SK-MEL-5 (cell line): Measurements from ENCODE around the gene YEATS2. TPM values are rescaled to one million over a fixed set of nuclear protein-coding genes. Genes with fewer than 3 reads are reported as not detected.
"Not testable (repeated sequence)": the region's sequence is repeated elsewhere in the genome, so short reads cannot be mapped to it uniquely, and the experiment has no call there.

ENCODE experiments used
- DNase-seq: peaks from one replicate; pipeline ENCODE4 v3.0.0-alpha.2; 2016; ENCODE audit warnings: low read depth, low spot score
- in situ Hi-C: cut with HindIII; loops from 2 replicates; pipeline ENCODE4 v1.10.0; 2016; ENCODE audit warnings: low sequenced_read_pairs, high pct_unique_total_duplicates, low pct_unique_long_range_greater_than_20kb
- total RNA-seq: library from RNA; depleted of rRNA; stranded (reverse); fragments of >200 nt; shearing (Covaris generic); gene quantifications from 2 replicates; pipeline ENCODE4 v1.2.3, GENCODE V29; 2014

YEATS2 gene
- total RNA-seq, 1 experiment from 2014 or later: 30.7 TPM

GRCh38 chr3:183699238-183699947 is 1.8 kb downstream of the YEATS2 start:
- no peak for DNase-seq
- in situ Hi-C loops: no loop called here

DNA sequence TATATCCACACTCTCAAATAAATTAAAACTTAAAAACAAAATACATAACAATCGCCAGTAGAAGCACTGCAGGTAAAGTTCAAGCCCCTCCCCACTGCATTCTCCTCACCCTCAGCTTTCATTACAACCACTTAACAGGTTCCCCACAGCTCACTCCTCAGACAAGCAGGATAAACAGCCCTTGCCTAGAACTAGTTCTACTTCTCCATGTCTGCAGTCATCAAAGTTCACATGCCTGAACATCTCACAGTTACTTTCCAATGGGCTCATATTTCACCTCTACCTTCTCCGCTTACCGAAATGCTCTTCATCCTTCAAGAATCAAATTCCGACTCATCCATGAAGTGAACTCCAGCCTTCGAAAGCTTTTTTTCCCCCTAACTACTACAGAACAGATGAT is 4.1 kb downstream of the YEATS2 start:
- no peak for DNase-seq
- in situ Hi-C loops: no loop called here

- DNase-seq, in situ Hi-C loops: not testable (repeated sequence)
Observed at GRCh38 chr3:183703892-183704291, 6.3 kb downstream of the YEATS2 start.

- peak; percentile 48 for DNase-seq
- in situ Hi-C loops: no loop called here
Observed at GRCh38 chr3:183710231-183710630, 12.6 kb downstream of the YEATS2 start.

GRCh38 chr3:183711516-183711915 is 13.9 kb downstream of the YEATS2 start:
- DNase-seq: no peak
- in situ Hi-C loops: no loop called here

DNA sequence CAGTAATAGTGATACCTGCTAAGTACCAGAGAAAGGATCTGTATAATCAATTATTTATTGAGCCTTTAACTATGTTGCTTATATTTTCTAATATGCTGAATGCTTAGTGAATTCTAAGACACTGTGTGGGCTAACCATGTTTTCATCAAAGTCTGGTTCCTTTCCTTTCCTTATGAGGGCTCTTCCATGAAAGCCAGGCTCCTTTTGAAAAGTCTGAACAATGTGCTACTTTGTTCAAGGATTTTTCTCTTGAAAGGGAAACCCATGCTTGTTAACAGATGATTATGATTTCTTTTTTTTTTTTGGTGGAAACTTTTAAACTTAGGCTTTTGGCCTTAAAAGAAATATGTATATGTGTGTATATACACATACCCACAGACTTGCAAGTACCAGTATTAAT is 17.0 kb downstream of the YEATS2 start:
- DNase-seq: peak; percentile 38
- in situ Hi-C loops: no loop called here

GRCh38 chr3:183718012-183718411 is 20.4 kb downstream of the YEATS2 start:
- no peak for DNase-seq
- in situ Hi-C loops: no loop called here

- in situ Hi-C loops: no loop called here
- peak; percentile 50 for DNase-seq
Observed at GRCh38 chr3:183725387-183725786, 27.8 kb downstream of the YEATS2 start.

- DNase-seq: no peak
- in situ Hi-C loops: no loop called here
Observed at GRCh38 chr3:183728204-183728603, 30.6 kb downstream of the YEATS2 start.

- DNase-seq: no peak
- in situ Hi-C loops: no loop called here
Observed at GRCh38 chr3:183730361-183730760, 32.8 kb downstream of the YEATS2 start.

DNA sequence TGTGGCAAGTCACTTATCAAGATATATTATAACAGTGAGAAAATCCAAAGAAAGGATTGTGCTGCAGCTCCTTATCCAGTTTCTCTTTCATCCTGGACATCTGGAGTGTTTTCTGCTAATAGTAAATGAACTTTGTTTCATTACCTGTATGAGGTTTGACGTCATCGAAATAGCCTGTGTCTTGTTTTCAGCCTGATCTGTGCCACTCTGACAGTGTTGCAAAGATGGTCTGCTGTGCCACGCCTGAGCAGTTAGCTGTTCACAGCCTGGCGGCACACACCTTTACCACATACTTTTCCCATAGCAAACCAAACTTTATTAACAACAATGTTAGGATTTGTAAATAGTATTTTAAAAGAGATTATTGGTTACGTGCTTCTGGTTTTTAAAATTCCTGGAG is 34.0 kb downstream of the YEATS2 start:
- in situ Hi-C loops: no loop called here
- no peak for DNase-seq

DNA sequence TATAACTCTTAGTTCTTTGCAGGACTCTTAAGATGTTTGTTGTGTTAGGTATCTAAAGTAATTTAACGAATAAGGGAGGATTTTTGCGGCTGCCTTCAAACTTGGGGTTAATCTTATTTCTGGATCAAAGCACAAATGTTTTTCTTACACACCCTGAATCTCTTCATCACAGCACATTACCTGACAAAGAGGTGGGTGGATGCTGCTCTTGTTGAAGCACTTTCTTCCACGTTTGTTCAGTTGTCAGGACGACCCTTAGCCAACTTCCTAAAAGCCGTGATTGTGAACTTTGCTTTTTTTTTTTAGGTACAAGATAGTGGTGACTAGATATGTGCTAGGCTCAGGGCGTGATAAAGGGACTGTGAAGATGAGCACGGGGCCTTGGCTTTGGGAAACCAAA is 36.0 kb downstream of the YEATS2 start:
- DNase-seq: no peak
- in situ Hi-C loops: no loop called here

GRCh38 chr3:183734750-183735494 is 37.3 kb downstream of the YEATS2 start:
- DNase-seq: no peak
- in situ Hi-C loops: no loop called here

- in situ Hi-C loops: no loop called here
- no peak for DNase-seq
Observed at GRCh38 chr3:183737116-183737515, 39.5 kb downstream of the YEATS2 start.

DNA sequence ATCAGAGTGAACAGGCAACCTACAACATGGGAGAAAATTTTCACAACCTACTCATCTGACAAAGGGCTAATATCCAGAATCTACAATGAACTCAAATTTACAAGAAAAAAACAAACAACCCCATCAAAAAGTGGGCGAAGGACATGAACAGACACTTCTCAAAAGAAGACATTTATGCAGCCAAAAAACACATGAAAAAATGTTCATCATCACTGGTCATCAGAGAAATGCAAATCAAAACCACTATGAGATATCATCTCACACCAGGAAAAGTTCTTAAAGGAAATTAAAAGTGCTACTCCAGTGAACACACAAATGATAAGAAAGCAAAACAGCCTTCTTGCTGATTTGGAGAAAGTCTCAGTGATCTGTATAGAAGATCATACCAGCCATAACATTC is 42.6 kb downstream of the YEATS2 start:
- in situ Hi-C loops, DNase-seq: not testable (repeated sequence)

GRCh38 chr3:183743231-183743630 is 45.6 kb downstream of the YEATS2 start:
- in situ Hi-C loops: no loop called here
- DNase-seq: no peak

GRCh38 chr3:183745300-183746098 is 47.9 kb downstream of the YEATS2 start:
- in situ Hi-C loops: no loop called here
- no peak for DNase-seq

GRCh38 chr3:183754052-183754451 is 56.5 kb downstream of the YEATS2 start:
- DNase-seq: no peak
- in situ Hi-C loops: no loop called here
